SW 1271 (cell line): ENCODE data around the gene CEP112.
"Not testable (repeated sequence)": the region's sequence is repeated elsewhere in the genome, so short reads cannot be mapped to it uniquely, and the experiment has no call there.

Source experiments
- DNase-seq, 2 experiments: peaks; one replicate each; lab custom pipeline; 2025; lab: John Stamatoyannopoulos, UW

Gene CEP112

GRCh38 chr17:65826577-65826976, 365.4 kb downstream of the CEP112 start:
- DNase-seq = not testable (repeated sequence)

GRCh38 chr17:65824901-65825300, 367.0 kb downstream of the CEP112 start:
- no peak for DNase-seq

GRCh38 chr17:65823713-65824112, 368.2 kb downstream of the CEP112 start:
- no peak for DNase-seq

GRCh38 chr17:65820811-65821210, 371.1 kb downstream of the CEP112 start:
- DNase-seq = no peak

GRCh38 chr17:65820306-65820705, 371.6 kb downstream of the CEP112 start:
- DNase-seq = no peak

- no peak for DNase-seq
Observed at GRCh38 chr17:65819810-65820209, 372.1 kb downstream of the CEP112 start.

- DNase-seq = no peak
Observed at GRCh38 chr17:65817951-65818350, 374.0 kb downstream of the CEP112 start.

GRCh38 chr17:65814418-65814817, 377.5 kb downstream of the CEP112 start:
- no peak for DNase-seq

GRCh38 chr17:65813306-65813705, 378.6 kb downstream of the CEP112 start:
- DNase-seq = no peak

- DNase-seq = no peak
Observed at GRCh38 chr17:65811043-65811442, 380.9 kb downstream of the CEP112 start.

- DNase-seq = no peak
Observed at GRCh38 chr17:65809366-65809765, 382.6 kb downstream of the CEP112 start.

- DNase-seq = not testable (repeated sequence)
Observed at GRCh38 chr17:65808566-65808965, 383.4 kb downstream of the CEP112 start.

- no peak for DNase-seq
Observed at GRCh38 chr17:65807361-65807760, 384.6 kb downstream of the CEP112 start.

- DNase-seq = no peak
Observed at GRCh38 chr17:65801513-65801912, 390.4 kb downstream of the CEP112 start.

- DNase-seq = no peak
Observed at GRCh38 chr17:65800655-65801054, 391.3 kb downstream of the CEP112 start.

- DNase-seq = no peak
Observed at GRCh38 chr17:65799869-65800268, 392.1 kb downstream of the CEP112 start.

- no peak for DNase-seq
Observed at GRCh38 chr17:65799454-65799853, 392.5 kb downstream of the CEP112 start.

GRCh38 chr17:65797809-65798208, 394.1 kb downstream of the CEP112 start:
- DNase-seq = no peak

- DNase-seq = no peak
Observed at GRCh38 chr17:65797101-65797500, 394.8 kb downstream of the CEP112 start.

GRCh38 chr17:65794572-65794971, 397.4 kb downstream of the CEP112 start:
- peak in 1 of 2 experiments; percentile 40 for DNase-seq

GRCh38 chr17:65790241-65790640, 401.7 kb downstream of the CEP112 start:
- DNase-seq = no peak

GRCh38 chr17:65787503-65787902, 404.4 kb downstream of the CEP112 start:
- DNase-seq = no peak

- DNase-seq = no peak
Observed at GRCh38 chr17:65786479-65786878, 405.5 kb downstream of the CEP112 start.

- DNase-seq = peak; percentile 17 to 86
Observed at GRCh38 chr17:65785109-65785508, 406.8 kb downstream of the CEP112 start.

GRCh38 chr17:65783845-65784334, 408.0 kb downstream of the CEP112 start:
- DNase-seq = peak in 1 of 2 experiments; percentile 29
